Stimulated activated CD4-positive, alpha-beta T cell treated with anti-CD3 and anti-CD28 coated beads, TNF-alpha, amount 100 ng/mL, for 48 hours (primary cell): Measurements from ENCODE around the gene FOXS1.

Experiments
- DNase-seq, 3 donors: peaks; one replicate each; pipeline ENCODE4 v3.0.0-alpha.2; 2020; ENCODE audit warnings: low read depth in 3 of 3

The FOXS1 gene

GRCh38 chr20:31861135-31861384 is 15.7 kb upstream of the FOXS1 start:
- DNase-seq = no peak

DNA sequence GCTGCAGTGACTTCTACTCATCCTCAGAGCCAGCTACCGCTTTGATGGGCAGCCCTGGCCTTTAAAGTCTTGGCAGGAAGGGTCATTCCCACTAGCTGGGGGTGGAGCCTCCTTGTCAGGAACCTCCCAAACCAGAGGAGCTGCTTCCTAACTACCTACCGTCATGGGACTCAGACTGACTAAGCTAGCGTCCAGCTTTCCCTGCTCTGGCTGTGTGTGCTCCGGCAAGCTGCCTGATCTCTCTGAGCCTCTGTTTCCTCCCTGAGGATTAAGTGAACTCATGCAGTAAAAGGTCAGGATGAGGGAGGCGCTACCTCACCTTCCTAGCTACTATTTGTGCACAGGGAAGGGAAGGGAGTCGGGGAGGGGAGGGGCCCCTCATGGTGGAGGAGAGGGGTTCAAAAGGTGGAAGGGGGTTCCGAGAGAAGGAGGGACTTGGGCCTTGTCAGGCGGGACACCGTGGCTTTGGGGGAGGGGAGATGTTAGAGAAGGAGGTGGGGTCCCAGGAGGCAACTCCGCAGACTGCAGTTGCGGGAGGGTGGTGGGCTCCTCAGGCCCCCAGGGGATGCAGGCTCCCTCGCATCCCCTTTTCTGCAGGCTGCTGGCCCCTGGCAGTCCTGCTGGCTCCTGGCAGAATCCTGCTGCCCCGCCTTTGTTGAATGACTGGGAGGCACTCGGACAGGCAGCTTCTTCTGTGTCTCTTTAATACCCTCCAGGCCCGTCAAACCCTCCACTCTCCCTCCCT is 15.2 kb upstream of the FOXS1 start:
- no peak for DNase-seq

- DNase-seq = no peak
These were observed 14.6 kb upstream of the FOXS1 start for GRCh38 chr20:31859998-31860380.

GRCh38 chr20:31859266-31859997 is 14.0 kb upstream of the FOXS1 start:
- no peak for DNase-seq

DNA sequence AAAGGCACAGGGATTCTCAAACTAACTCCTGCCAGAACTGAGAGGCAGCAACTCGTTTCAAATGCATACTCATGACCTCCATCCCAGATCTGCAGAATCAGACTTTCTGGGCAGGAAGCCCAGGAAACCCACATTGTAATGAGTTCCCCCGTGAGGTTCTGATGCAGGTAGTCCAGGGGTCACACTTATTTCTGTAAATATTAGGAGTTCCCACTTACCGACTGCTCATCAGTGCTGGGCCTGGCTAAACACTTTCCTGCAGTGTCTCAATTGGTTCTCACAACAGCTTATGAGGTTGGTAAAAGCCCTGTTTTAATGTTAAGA is 13.3 kb upstream of the FOXS1 start:
- DNase-seq = no peak

- no peak for DNase-seq
These were observed 12.7 kb upstream of the FOXS1 start for GRCh38 chr20:31857861-31858759.

GRCh38 chr20:31856516-31856915 is 11.1 kb upstream of the FOXS1 start:
- no peak for DNase-seq

- DNase-seq = no peak
These were observed 8.1 kb upstream of the FOXS1 start for GRCh38 chr20:31853481-31853880.

DNA sequence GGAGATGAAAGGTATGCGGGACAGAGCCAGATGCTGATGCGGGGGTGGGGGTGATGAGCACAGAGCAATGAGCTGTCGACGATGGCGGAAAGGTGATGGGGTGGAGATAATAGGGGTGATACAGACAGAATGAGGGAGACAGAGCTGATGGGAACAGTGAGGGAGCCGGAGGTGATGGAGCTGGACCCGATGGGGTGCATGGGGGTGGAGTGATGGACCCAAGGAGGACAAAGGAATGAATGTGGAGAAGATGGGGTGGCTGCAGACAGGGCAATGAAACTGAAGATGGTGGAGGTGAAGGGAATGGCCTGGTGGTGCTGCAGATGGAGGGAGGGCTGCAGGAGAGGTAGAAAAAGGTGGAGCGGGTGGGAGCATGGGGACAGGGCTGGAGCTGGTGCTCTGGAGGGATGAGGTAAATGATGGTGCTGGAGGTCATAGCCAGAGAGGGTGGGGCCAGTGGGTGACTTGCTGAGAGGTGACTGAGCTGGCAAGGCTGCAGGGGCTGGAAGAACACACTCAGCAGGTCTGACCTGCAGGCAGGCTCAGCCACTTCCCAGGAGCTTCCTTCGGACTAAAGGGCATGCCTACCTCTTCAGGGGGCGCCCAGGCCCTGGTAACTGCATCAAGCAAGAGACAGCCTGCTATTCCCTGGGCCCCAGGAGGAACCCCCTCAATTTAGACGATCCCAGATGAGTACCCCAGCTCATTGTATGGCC is 6.0 kb upstream of the FOXS1 start:
- DNase-seq = no peak

- DNase-seq = no peak
These were observed 4.0 kb upstream of the FOXS1 start for GRCh38 chr20:31849306-31849930.

GRCh38 chr20:31848088-31848999 is 2.9 kb upstream of the FOXS1 start:
- no peak for DNase-seq

DNA sequence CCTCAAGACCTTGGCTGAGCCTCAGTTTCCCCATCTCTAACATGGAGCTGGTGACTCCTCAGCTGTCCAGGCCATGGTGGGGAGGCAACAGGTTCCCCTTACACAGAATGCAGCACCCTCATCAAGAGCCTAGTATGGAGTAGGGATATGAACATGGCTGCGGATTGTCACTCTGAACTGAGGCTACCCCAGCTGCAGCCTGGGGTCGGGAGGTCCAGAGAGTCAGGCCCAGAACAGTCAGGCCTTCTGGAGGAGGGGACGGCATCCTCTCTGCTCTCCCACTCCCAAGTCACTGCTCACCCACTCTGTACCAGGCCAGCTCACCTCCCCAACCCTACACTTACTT is 1.4 kb upstream of the FOXS1 start:
- no peak for DNase-seq

GRCh38 chr20:31844737-31845299 is 586 bp downstream of the FOXS1 start:
- DNase-seq = no peak

- no peak for DNase-seq
These were observed 1.5 kb downstream of the FOXS1 start for GRCh38 chr20:31843881-31844280.

GRCh38 chr20:31843288-31843687 is 2.1 kb downstream of the FOXS1 start:
- no peak for DNase-seq

DNA sequence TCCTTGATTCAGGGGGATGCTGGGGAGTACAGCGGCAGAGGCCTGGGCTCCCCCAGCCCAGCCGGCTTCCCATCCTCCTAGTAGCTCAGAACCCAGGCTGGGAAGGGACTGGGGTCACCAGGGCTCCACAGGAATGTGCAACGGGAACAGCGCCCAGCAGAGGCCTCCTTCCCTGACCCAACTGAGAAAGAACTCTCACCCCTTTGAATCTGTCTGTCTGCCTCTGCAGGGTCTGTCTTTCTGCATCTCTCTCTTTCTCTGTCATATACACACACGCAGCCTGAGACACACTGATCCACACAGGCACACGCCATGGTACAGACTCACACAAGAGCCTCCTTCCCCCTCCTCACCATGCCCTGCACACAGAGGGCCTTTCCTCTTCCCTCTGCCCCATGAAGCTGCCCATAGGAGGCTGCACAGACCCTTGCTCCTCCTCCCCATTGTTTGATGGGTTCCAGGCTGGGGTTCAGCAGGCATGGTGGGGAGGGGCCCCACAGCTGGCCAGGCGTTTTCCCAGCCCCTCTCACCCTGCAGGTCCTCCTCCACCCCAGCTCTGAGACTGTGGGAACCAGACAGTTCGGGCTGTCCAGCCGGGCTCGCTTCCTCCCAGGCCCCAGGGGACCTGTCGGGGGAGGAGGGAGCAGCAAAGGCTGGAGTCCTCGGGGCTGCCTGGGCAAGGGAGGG is 2.8 kb downstream of the FOXS1 start:
- DNase-seq = no peak

- no peak for DNase-seq
These were observed 3.5 kb downstream of the FOXS1 start for GRCh38 chr20:31841928-31842327.

GRCh38 chr20:31840906-31841816 is 4.2 kb downstream of the FOXS1 start:
- no peak for DNase-seq
